Measurements from ENCODE around the gene GSDMA.
A peak's percentile ranks its signal among the peaks of the same experiment; 100 is the strongest.
"Not testable (repeated sequence)": the region's sequence is repeated elsewhere in the genome, so short reads cannot be mapped to it uniquely, and the experiment has no call there.

The GSDMA gene

GRCh38 chr17:39929646-39930407 lies 33.0 kb upstream of the GSDMA start:
- no peak for DNase-seq (ENCODE audit: low spot score)

DNA sequence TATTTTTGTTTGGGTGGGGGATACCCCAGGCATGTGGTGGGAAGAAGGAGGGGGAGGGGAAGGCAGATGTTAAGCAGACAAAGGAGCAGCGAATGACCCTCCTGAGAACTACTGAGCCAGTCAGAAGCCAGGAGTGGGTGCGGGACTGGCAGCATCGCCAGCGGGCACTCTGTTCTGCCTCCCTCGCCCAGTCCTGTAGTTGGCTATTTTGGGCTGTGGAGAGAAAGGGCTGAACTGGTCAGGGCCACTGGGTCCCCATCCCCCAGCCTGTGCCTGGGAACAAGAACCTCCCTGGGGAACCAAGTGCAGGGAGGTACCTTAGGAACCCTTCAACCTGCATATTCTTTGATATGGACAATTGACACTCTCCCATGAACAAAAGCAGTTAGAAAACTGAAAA lies 28.9 kb upstream of the GSDMA start:
- no peak for DNase-seq (ENCODE audit: low spot score)

- no peak for DNase-seq (ENCODE audit: low spot score)
These were observed 28.5 kb upstream of the GSDMA start for GRCh38 chr17:39934324-39934723.

GRCh38 chr17:39935909-39936308 lies 26.9 kb upstream of the GSDMA start:
- no peak for DNase-seq (ENCODE audit: low spot score)

- no peak for DNase-seq (ENCODE audit: low spot score)
These were observed 25.4 kb upstream of the GSDMA start for GRCh38 chr17:39937447-39937846.

- no peak for DNase-seq (ENCODE audit: low spot score)
These were observed 24.5 kb upstream of the GSDMA start for GRCh38 chr17:39938140-39938869.

DNA sequence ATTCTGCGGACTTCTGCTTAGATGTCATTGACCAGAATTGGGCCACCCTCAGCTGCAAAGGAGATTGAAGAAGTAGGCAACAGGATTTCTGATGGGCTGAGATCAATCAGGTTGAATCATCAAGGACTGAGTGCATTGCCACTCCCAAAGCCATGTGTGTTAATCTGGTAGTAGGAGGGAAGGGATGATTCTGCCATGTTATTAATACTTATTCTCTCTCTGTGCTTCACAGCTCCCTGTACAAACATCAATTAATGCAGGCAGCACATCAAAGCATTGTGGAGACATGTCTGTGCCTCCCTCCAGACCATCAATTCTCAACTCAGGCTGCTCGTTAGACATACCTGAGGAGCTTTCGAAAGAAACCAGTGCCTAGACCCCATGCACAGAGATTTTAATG lies 23.7 kb upstream of the GSDMA start:
- no peak for DNase-seq (ENCODE audit: low spot score)

GRCh38 chr17:39939588-39940419 lies 23.0 kb upstream of the GSDMA start:
- DNase-seq (ENCODE audit: low spot score): no peak

GRCh38 chr17:39943702-39944392 lies 19.0 kb upstream of the GSDMA start:
- DNase-seq (ENCODE audit: low spot score): no peak

DNA sequence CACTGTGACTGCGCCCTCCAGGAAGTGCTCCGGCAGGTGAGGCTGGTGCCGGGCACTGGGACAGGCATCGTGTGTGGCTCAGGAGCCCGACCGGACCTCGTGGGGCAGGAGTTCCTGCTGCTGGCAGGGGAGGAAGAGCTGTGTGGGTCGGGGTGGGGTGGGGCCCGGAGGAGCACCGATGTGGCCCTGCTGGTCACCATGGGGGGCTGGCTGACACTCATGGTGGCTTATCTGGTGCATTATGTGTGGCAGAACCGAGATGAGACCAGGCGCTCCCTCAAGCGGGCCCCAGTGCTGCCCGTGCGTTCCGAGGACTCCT lies 18.5 kb upstream of the GSDMA start:
- no peak for DNase-seq (ENCODE audit: low spot score)

GRCh38 chr17:39946551-39947330 lies 16.1 kb upstream of the GSDMA start:
- no peak for DNase-seq (ENCODE audit: low spot score)

GRCh38 chr17:39948489-39948828 lies 14.3 kb upstream of the GSDMA start:
- DNase-seq (ENCODE audit: low spot score): not testable (repeated sequence)

DNA sequence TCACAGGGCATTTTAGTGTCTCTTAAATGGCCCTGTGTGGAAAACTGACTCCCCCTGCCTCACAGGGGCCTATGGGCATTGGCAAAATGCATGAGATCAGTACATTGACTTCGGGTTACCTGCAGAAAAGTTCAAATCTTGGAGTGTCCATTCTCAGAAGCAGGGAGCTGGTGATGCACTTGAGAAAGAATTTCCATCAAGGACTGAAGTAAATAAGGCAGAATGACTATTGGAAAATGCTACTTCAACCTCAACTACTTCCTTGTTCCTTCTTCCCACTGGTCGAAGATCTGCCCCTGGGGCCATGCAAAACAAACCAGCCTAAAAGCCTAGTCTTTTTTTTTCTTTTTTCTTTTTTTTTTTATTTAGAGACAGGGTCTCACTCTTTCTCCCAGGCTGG lies 13.8 kb upstream of the GSDMA start:
- no peak for DNase-seq (ENCODE audit: low spot score)

GRCh38 chr17:39950871-39951348 lies 11.9 kb upstream of the GSDMA start:
- DNase-seq (ENCODE audit: low spot score): no peak

GRCh38 chr17:39951924-39952679 lies 10.7 kb upstream of the GSDMA start:
- DNase-seq (ENCODE audit: low spot score): no peak

DNA sequence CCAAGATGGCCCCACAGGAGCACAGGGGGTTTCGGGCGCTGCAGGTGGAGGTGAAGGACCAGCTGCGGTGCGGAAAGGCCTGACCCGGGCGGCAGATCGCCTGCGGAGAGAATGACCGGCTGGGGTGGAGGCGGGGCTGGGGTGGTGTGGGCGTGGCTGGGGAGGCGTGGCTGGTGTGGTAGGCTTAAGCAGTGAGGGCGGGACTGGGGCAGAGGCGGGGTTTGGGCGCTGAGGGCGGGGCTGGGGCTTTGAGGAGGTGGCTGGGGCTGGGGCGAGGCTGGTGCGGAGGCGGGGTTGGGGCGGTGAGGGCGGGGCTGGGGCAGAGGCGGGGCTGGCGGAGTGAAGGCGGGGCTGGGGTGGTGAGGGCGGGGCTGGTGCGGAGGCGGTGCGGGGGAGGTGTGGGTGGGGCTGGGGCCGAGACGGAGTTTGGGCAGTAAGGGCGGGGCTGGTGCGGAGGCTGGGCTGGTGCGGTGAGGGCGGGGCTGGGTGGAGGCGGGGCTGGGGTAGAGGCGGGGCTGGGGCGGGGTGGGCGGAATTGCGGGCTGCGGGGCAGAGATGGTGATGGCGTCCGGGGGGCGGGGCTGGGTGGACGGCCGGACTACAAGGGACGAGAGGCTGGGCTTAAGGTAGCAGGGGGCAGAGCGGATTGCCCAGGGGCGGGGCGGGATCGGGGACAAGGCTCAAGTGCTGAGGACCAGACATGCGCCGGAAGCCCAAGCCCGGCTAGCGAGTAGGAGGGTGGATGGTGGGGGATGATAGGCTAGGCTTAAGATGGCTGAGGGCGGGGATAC lies 9.9 kb upstream of the GSDMA start:
- DNase-seq (ENCODE audit: low spot score): peak; percentile 89

- DNase-seq (ENCODE audit: low spot score): no peak
These were observed 9.3 kb upstream of the GSDMA start for GRCh38 chr17:39953471-39953888.

DNA sequence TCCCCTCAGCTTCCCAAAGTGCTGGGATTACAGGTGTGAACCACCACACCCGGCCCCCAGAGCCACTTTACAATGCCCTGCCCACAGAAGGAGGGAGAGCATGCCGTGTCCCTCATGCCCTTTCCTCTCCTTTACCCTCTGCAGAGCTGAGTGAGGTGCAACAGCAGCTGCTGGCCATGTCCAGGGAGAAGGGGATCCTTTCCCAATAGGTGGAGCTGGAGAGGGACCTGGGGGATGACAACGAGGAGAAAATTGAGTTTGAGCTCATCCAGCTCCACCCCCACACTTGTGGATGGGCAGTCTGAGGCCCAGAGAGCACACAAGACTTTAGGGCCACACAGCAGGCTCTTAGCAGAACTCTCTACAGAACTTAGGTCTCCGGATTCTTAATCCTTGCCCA lies 7.9 kb upstream of the GSDMA start:
- DNase-seq (ENCODE audit: low spot score): no peak

- no peak for DNase-seq (ENCODE audit: low spot score)
These were observed 7.0 kb upstream of the GSDMA start for GRCh38 chr17:39955726-39956225.
